Ishikawa (cell line): Measurements from ENCODE around the gene GK2.

ENCODE experiments used
- CEBPB ChIP-seq: IDR thresholded peaks from 2 replicates; pipeline ENCODE4 v1.6.1; 2012
- CREB1 ChIP-seq: IDR thresholded peaks from 2 replicates; pipeline ENCODE4 v1.6.1; 2012; ENCODE audit warnings: low read depth
- EGR1 ChIP-seq: IDR thresholded peaks from 2 replicates; pipeline ENCODE4 v1.6.1; 2012
- EP300 ChIP-seq: IDR thresholded peaks from 2 replicates; pipeline ENCODE4 v1.6.1; 2012; ENCODE audit warnings: borderline replicate concordance
- MAX ChIP-seq: IDR thresholded peaks from 2 replicates; pipeline ENCODE4 v1.6.1; 2012
- RAD21 ChIP-seq: IDR thresholded peaks from 2 replicates; pipeline ENCODE4 v1.6.1; 2012; ENCODE audit warnings: low read depth
- TAF1 ChIP-seq: IDR thresholded peaks from 2 replicates; pipeline ENCODE4 v1.6.1; 2012; ENCODE audit warnings: low read depth, mild to moderate bottlenecking
- TF ChIP-seq, protein P1 (sequence below): IDR thresholded peaks from 2 replicates; pipeline ENCODE4 v1.6.1; 2012
- TF ChIP-seq, protein P2 (sequence below): IDR thresholded peaks from 2 replicates; pipeline ENCODE4 v1.6.1; 2012; ENCODE audit warnings: low read depth, mild to moderate bottlenecking

DNA sequence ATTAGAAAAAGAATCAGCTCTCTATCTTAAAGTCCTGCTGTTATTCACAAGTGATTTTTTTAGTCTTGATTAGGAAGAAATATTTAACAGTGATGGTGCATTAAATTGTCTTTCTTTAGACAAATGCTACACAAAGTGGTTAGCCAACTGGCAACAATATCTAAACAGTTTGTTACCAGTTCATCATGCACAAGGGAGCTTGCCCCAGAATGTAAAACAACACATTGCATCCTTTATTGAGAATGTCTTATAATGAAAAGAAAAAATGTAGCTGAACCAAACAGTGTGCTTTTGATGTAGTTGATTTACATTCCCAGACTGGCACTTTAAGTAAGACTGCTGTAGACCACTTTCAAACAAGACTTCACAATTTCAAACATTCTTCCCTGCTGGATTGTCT lies 48.0 kb downstream of the GK2 start:
- TF ChIP-seq, protein P1, sequence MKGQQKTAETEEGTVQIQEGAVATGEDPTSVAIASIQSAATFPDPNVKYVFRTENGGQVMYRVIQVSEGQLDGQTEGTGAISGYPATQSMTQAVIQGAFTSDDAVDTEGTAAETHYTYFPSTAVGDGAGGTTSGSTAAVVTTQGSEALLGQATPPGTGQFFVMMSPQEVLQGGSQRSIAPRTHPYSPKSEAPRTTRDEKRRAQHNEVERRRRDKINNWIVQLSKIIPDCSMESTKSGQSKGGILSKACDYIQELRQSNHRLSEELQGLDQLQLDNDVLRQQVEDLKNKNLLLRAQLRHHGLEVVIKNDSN: no peak
- no peak for TF ChIP-seq EP300
- no peak for TF ChIP-seq RAD21
- no peak for TF ChIP-seq CEBPB
- no peak for TF ChIP-seq EGR1
- no peak for TF ChIP-seq TAF1
- no peak for TF ChIP-seq CREB1
- TF ChIP-seq MAX: no peak
- TF ChIP-seq, protein P2, sequence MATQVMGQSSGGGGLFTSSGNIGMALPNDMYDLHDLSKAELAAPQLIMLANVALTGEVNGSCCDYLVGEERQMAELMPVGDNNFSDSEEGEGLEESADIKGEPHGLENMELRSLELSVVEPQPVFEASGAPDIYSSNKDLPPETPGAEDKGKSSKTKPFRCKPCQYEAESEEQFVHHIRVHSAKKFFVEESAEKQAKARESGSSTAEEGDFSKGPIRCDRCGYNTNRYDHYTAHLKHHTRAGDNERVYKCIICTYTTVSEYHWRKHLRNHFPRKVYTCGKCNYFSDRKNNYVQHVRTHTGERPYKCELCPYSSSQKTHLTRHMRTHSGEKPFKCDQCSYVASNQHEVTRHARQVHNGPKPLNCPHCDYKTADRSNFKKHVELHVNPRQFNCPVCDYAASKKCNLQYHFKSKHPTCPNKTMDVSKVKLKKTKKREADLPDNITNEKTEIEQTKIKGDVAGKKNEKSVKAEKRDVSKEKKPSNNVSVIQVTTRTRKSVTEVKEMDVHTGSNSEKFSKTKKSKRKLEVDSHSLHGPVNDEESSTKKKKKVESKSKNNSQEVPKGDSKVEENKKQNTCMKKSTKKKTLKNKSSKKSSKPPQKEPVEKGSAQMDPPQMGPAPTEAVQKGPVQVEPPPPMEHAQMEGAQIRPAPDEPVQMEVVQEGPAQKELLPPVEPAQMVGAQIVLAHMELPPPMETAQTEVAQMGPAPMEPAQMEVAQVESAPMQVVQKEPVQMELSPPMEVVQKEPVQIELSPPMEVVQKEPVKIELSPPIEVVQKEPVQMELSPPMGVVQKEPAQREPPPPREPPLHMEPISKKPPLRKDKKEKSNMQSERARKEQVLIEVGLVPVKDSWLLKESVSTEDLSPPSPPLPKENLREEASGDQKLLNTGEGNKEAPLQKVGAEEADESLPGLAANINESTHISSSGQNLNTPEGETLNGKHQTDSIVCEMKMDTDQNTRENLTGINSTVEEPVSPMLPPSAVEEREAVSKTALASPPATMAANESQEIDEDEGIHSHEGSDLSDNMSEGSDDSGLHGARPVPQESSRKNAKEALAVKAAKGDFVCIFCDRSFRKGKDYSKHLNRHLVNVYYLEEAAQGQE: no peak
